Activated T-helper 9 cell treated with anti-CD3 and anti-CD28 coated beads, Interleukin-2, amount 50 U/mL, for 16 hours (primary cell): Measurements from ENCODE around the gene HIRIP3.

Source experiments
- DNase-seq: peaks from one replicate; pipeline ENCODE4 v3.0.0-alpha.2; 2020; ENCODE audit warnings: low read depth

Gene HIRIP3

GRCh38 chr16:29999605-30000004, 4.2 kb upstream of the HIRIP3 start:
- no peak for DNase-seq

GRCh38 chr16:29996766-29997250, 1.4 kb upstream of the HIRIP3 start:
- no peak for DNase-seq

- DNase-seq, result peak; percentile 100
Measured at GRCh38 chr16:29995911-29996765, 721 bp upstream of the HIRIP3 start, which contains the start of gene INO80E. Gene INO80E, plus strand, starts transcription at chr16:29996241. Its CDS starts 70 bp downstream, at chr16:29996311.

GRCh38 chr16:29994600-29995323, 655 bp downstream of the HIRIP3 start:
- DNase-seq, result peak; percentile 63

- no peak for DNase-seq
Measured at GRCh38 chr16:29993903-29994599, 1.4 kb downstream of the HIRIP3 start.

GRCh38 chr16:29993191-29993902, 2.1 kb downstream of the HIRIP3 start:
- DNase-seq, result no peak

GRCh38 chr16:29992344-29992967, 3.0 kb downstream of the HIRIP3 start:
- DNase-seq, result no peak

- DNase-seq, result no peak
Measured at GRCh38 chr16:29991571-29991904, 3.9 kb downstream of the HIRIP3 start.

- no peak for DNase-seq
Measured at GRCh38 chr16:29990883-29991570, 4.4 kb downstream of the HIRIP3 start.

GRCh38 chr16:29990034-29990433, 5.4 kb downstream of the HIRIP3 start:
- no peak for DNase-seq

- no peak for DNase-seq
Measured at GRCh38 chr16:29989111-29989858, 6.1 kb downstream of the HIRIP3 start.

- DNase-seq, result no peak
Measured at GRCh38 chr16:29988346-29989075, 6.9 kb downstream of the HIRIP3 start.

- no peak for DNase-seq
Measured at GRCh38 chr16:29987371-29988085, 7.9 kb downstream of the HIRIP3 start.

- no peak for DNase-seq
Measured at GRCh38 chr16:29986931-29987330, 8.5 kb downstream of the HIRIP3 start.

- DNase-seq, result no peak
Measured at GRCh38 chr16:29986231-29986630, 9.2 kb downstream of the HIRIP3 start.

- DNase-seq, result no peak
Measured at GRCh38 chr16:29985271-29985811, 10.1 kb downstream of the HIRIP3 start.

GRCh38 chr16:29984764-29985147, 10.7 kb downstream of the HIRIP3 start:
- DNase-seq, result no peak

- DNase-seq, result no peak
Measured at GRCh38 chr16:29984137-29984763, 11.2 kb downstream of the HIRIP3 start.
